ENCODE data around the gene SH3YL1. TPM values are rescaled to one million over a fixed set of nuclear protein-coding genes. Genes with fewer than 3 reads are reported as not detected.

The SH3YL1 gene
- polyA plus RNA-seq, 1 of the 3 experiments (the other 2 are of a cell fraction) = 22.7 TPM

GRCh38 chr2:233030-233429 lies 30.8 kb downstream of the SH3YL1 start (continued):
- TF ChIP-seq USF1 (IDR thresholded peaks at IDR 0.05; ENCODE audit: borderline replicate concordance, low read depth) (no peak), TEAD4 (IDR thresholded peaks at IDR 0.05; ENCODE audit: borderline replicate concordance, insufficient read depth) (no peak)

- POLR2A ChIA-PET = no interaction called here
- no peak overlapping the region for H3K4me3 ChIP-seq (ENCODE audit: low read depth in 2 of 2, low read length in 1 of 2)
- no peak overlapping the region for H3K4me2 ChIP-seq
- H3K9me2 ChIP-seq = no peaks in the 10 kb centered on the region
- H3F3A ChIP-seq (replicated peaks; ENCODE audit: insufficient read depth) = no peaks in the 10 kb centered on the region
- no peak overlapping the region for H2AFZ ChIP-seq (ENCODE audit: low read depth)
- no peaks in the 10 kb centered on the region for H3K79me2 ChIP-seq (ENCODE audit: insufficient read depth)
- H3K27ac ChIP-seq (ENCODE audit: low read depth in 2 of 2, low read length in 1 of 2) = no peak overlapping the region
- CTCF ChIA-PET = no interaction called here
- no peaks in the 10 kb centered on the region for H3K9me3 ChIP-seq
- H3K9ac ChIP-seq = no peak overlapping the region
- DNase-seq = no peak
- H3K27me3 ChIP-seq (ENCODE audit: insufficient read depth) = no peaks in the 10 kb centered on the region
- H4K20me1 ChIP-seq (ENCODE audit: insufficient read depth) = no peaks in the 10 kb centered on the region
- H3K36me3 ChIP-seq (replicated peaks in 1 of 2; ENCODE audit: control insufficient read depth in 1 of 2, insufficient read depth in 2 of 2, low read length in 1 of 2) = peaks cover 21 to 27% of the 10 kb centered on the region in 2 experiments
- TF ChIP-seq USF2 (IDR thresholded peaks at IDR 0.05; ENCODE audit: borderline replicate concordance, low read depth, low read length) = no peak
- TF ChIP-seq FOXM1 (IDR thresholded peaks at IDR 0.05; ENCODE audit: low read depth) = no peak
- no peak for TF ChIP-seq ELF1 (IDR thresholded peaks at IDR 0.05)
- TF ChIP-seq FOSL2 (IDR thresholded peaks at IDR 0.05; ENCODE audit: borderline replicate concordance, low read depth) = no peak
- no peak for TF ChIP-seq IRF3 (IDR thresholded peaks at IDR 0.05; ENCODE audit: low read depth, low read length)
- no peak for TF ChIP-seq RCOR1 (IDR thresholded peaks at IDR 0.05; ENCODE audit: low read length)
- no peak for TF ChIP-seq SIN3A (IDR thresholded peaks at IDR 0.05; ENCODE audit: borderline replicate concordance, low read depth, low read length)
- no peak for TF ChIP-seq NFIC (IDR thresholded peaks at IDR 0.05; ENCODE audit: borderline replicate concordance)
- no peak for TF ChIP-seq ZBTB33 (IDR thresholded peaks at IDR 0.05; ENCODE audit: borderline replicate concordance, low read depth)
- no peak for TF ChIP-seq FOXJ3 (CRISPR knock-in tag; IDR thresholded peaks at IDR 0.05)
- TF ChIP-seq PBX3 (IDR thresholded peaks at IDR 0.05) = no peak
- no peak for TF ChIP-seq EP300 (IDR thresholded peaks at IDR 0.05; ENCODE audit: borderline replicate concordance in 1 of 2, low read depth in 1 of 2, low read length in 1 of 2)
- no peak for TF ChIP-seq TCF12 (IDR thresholded peaks at IDR 0.05)
- no peak for TF ChIP-seq REST (IDR thresholded peaks at IDR 0.05; ENCODE audit: low read depth, low read length)
- no peak for TF ChIP-seq USF1 (IDR thresholded peaks at IDR 0.05; ENCODE audit: borderline replicate concordance, low read depth)
- TF ChIP-seq MEF2A (IDR thresholded peaks at IDR 0.05; ENCODE audit: borderline replicate concordance, low read depth) = no peak
- no peak for TF ChIP-seq CHD2 (IDR thresholded peaks at IDR 0.05; ENCODE audit: low read length, partially characterized antibody)
- no peak for TF ChIP-seq RAD21 (IDR thresholded peaks at IDR 0.05; ENCODE audit: low read length)
- TF ChIP-seq MXI1 (IDR thresholded peaks at IDR 0.05; ENCODE audit: low read depth, low read length) = no peak
- H3K4me1 ChIP-seq (ENCODE audit: control insufficient read depth in 1 of 2, insufficient read depth in 2 of 2, low read depth in 1 of 2, low read length in 1 of 2) = no peaks in the 10 kb centered on the region; a peak in 1 of 4 replicates
- 90% methylated on average over 9 of the region's 9 CpGs for WGBS (ENCODE audit: low lambda C conversion rate)
Observed at GRCh38 chr2:231521-232185, 32.2 kb downstream of the SH3YL1 start.

Data from SK-N-SH (cell line).